ENCODE measurements around the gene PHF12.

GRCh38 chr17:28910534-28910933, 40.8 kb downstream of the PHF12 start:
- TF ChIP-seq EP300 (IDR thresholded peaks at IDR 0.05) = no peak
- no peak for TF ChIP-seq CTCF (IDR thresholded peaks at IDR 0.05)
- TF ChIP-seq POLR2A (IDR thresholded peaks at IDR 0.05) = no peak
- no peak for TF ChIP-seq POLR2AphosphoS5 (IDR thresholded peaks at IDR 0.05)

All from sigmoid colon (tissue), 4 donors.